ENCODE measurements around the gene GGT6.
A peak's percentile ranks its signal among the peaks of the same experiment; 100 is the strongest.
"Not testable (repeated sequence)": the region's sequence is repeated elsewhere in the genome, so short reads cannot be mapped to it uniquely, and the experiment has no call there.

GGT6 gene

GRCh38 chr17:4560421-4560820 lies at the start of gene GGT6:
Gene GGT6, minus strand, starts transcription at chr17:4560577. Its CDS starts 56 bp downstream, at chr17:4560521.
- no peak for DNase-seq

GRCh38 chr17:4610162-4610561 lies 49.8 kb upstream of the GGT6 start:
- no peak for DNase-seq

- no peak for DNase-seq
Observed at GRCh38 chr17:4609761-4610160, 49.4 kb upstream of the GGT6 start.

GRCh38 chr17:4607773-4608187 lies 47.4 kb upstream of the GGT6 start:
- DNase-seq = no peak

GRCh38 chr17:4607261-4607741 lies 46.9 kb upstream of the GGT6 start:
- DNase-seq = no peak

- no peak for DNase-seq
Observed at GRCh38 chr17:4605826-4606225, 45.4 kb upstream of the GGT6 start.

GRCh38 chr17:4604736-4605135 lies 44.4 kb upstream of the GGT6 start:
- DNase-seq = not testable (repeated sequence)

- no peak for DNase-seq
Observed at GRCh38 chr17:4604111-4604644, 43.8 kb upstream of the GGT6 start.

GRCh38 chr17:4602041-4602440 lies 41.7 kb upstream of the GGT6 start:
- no peak for DNase-seq

- DNase-seq = no peak
Observed at GRCh38 chr17:4601326-4601725, 40.9 kb upstream of the GGT6 start.

- DNase-seq = no peak
Observed at GRCh38 chr17:4600563-4600962, 40.2 kb upstream of the GGT6 start.

GRCh38 chr17:4599505-4600281 lies 39.3 kb upstream of the GGT6 start:
- DNase-seq = no peak

GRCh38 chr17:4598776-4599504 lies 38.6 kb upstream of the GGT6 start:
- DNase-seq = no peak

- no peak for DNase-seq
Observed at GRCh38 chr17:4597975-4598374, 37.6 kb upstream of the GGT6 start.

GRCh38 chr17:4596636-4597380 lies 36.4 kb upstream of the GGT6 start:
- no peak for DNase-seq

GRCh38 chr17:4595685-4596342 lies 35.4 kb upstream of the GGT6 start:
- not testable (repeated sequence) for DNase-seq

GRCh38 chr17:4594931-4595684 lies 34.7 kb upstream of the GGT6 start:
- DNase-seq = peak; percentile 41

- no peak for DNase-seq
Observed at GRCh38 chr17:4594406-4594805, 34.0 kb upstream of the GGT6 start.

- DNase-seq = no peak
Observed at GRCh38 chr17:4593021-4593421, 32.6 kb upstream of the GGT6 start.

- no peak for DNase-seq
Observed at GRCh38 chr17:4592240-4593005, 32.0 kb upstream of the GGT6 start.

GRCh38 chr17:4591529-4591928 lies 31.2 kb upstream of the GGT6 start:
- no peak for DNase-seq
